Kidney (tissue), 22 donors: ENCODE results near the gene CHMP1B. TPM values are rescaled to one million over a fixed set of nuclear protein-coding genes. Genes with fewer than 3 reads are reported as not detected.

ENCODE experiments used
- DNase-seq, 5 donors: peaks; one replicate each; pipeline ENCODE4 v3.0.0-alpha.2; 2013 to 2020
- FAIRE-seq: peaks from 2 replicates; lab custom pipeline; 2012; peaks lifted over from hg19 to GRCh38; lab: Jason Lieb, UNC
- H3K27ac ChIP-seq, 2 donors: one replicate each; pipeline ENCODE4 v1.7.0; 2013; ENCODE audit warnings: low read depth in 2 of 2, low read length in 2 of 2, inconsistent platforms in 1 of 2
- H3K27me3 ChIP-seq: one replicate; pipeline ENCODE4 v1.7.1; 2013; ENCODE audit warnings: low read length, inconsistent platforms; ENCODE audit not compliant: control insufficient read depth, insufficient read depth
- H3K36me3 ChIP-seq, 3 donors: one replicate each; pipeline versions ENCODE4 v1.7.0 to v1.7.1; 2013; ENCODE audit warnings: low read length in 3 of 3, control low read depth in 1 of 3, inconsistent platforms in 1 of 3; ENCODE audit not compliant: insufficient read depth in 3 of 3, control insufficient read depth in 2 of 3
- H3K4me1 ChIP-seq, 3 donors: one replicate each; pipeline versions ENCODE4 v1.7.0 to v1.7.1; 2013; ENCODE audit warnings: low read length in 3 of 3, inconsistent platforms in 1 of 3, low read depth in 1 of 3; ENCODE audit not compliant: control insufficient read depth in 2 of 3, insufficient read depth in 2 of 3
- H3K4me3 ChIP-seq, 3 donors: one replicate each; pipeline versions ENCODE4 v1.7.0 to v1.8.1; 2013; ENCODE audit warnings: low read length in 3 of 3, control low read depth in 1 of 3, inconsistent platforms in 1 of 3
- H3K9ac ChIP-seq, 3 donors: one replicate each; pipeline versions ENCODE4 v1.7.0 to v1.7.1; 2013; ENCODE audit warnings: low read length in 3 of 3, control low read depth in 1 of 3, inconsistent platforms in 1 of 3
- H3K9me3 ChIP-seq, 3 donors: one replicate each; pipeline versions ENCODE4 v1.7.0 to v1.7.1; 2013; ENCODE audit warnings: low read length in 3 of 3, control low read depth in 1 of 3, inconsistent platforms in 1 of 3; ENCODE audit not compliant: control insufficient read depth in 2 of 3, insufficient read depth in 1 of 3
- CTCF ChIP-seq: IDR thresholded peaks from 3 replicates; pipeline ENCODE4 v1.5.1; 2012; ENCODE audit warnings: mild to moderate bottlenecking, moderate library complexity, borderline replicate concordance; ENCODE audit not compliant: insufficient read depth; ENCODE audit errors: extremely low read depth
- intact Hi-C: fragments of 100-400 bp; cut with DNase I; formaldehyde crosslinking; loops from one replicate; pipeline ENCODE4 v1.11.1; 2022
- long read RNA-seq, 10 donors: library from polyadenylated mRNA in 1 of 10; unstranded in 1 of 10; transcript quantifications; one replicate each; pipeline ENCODE4 v2.0.0 and lab custom pipeline, GENCODE V29; 2021 to 2026
- polyA plus RNA-seq: library from polyadenylated mRNA; stranded (reverse); fragments of 350-450 nt; fragmentation: Illumina TruSeq; extraction: RNeasy Lipid Tissue Mini Kit (QIAGEN cat#74804); gene quantifications from one replicate; pipeline ENCODE4 v1.2.3, GENCODE V29; 2014; ENCODE audit warnings: low read depth, low replicate concordance; ENCODE audit not compliant: insufficient read depth
- total RNA-seq: library from RNA; stranded (reverse); fragmentation: NEBNext Ultra II Directional; extraction: Animal tissue kit (Norgen Biotek cat#: 25700); gene quantifications from one replicate; pipeline ENCODE4 v1.2.1, GENCODE V29; 2021
- donor health status: control.
- donor health status: control.
- donor health status: control.
- donor health status: control.
- donor health status: control.
- donor health status: DM: yes; HTN: yes; CAD: no.
- donor health status: Normal renal cell carcinoma (clear cell type).

The CHMP1B gene
- 47.4 TPM for total RNA-seq
- 34.5 TPM for polyA plus RNA-seq
- long read RNA-seq, donor 1, transcript CHMP1B-201 (1 exons, 3,054 nt), result major isoform, 68 of 68 reads
- long read RNA-seq, donor 1, partial matches to known transcripts, result 0 of 68 reads
- long read RNA-seq, donor 1, other reads (novel, unspliced or antisense), result 0 of 68 reads
- long read RNA-seq, donor 2, transcript CHMP1B-201 (1 exons, 3,054 nt), result major isoform, 101 of 101 reads
- long read RNA-seq, donor 2, partial matches to known transcripts, result 0 of 101 reads
- long read RNA-seq, donor 2, other reads (novel, unspliced or antisense), result 0 of 101 reads
- long read RNA-seq, donor 3, transcript CHMP1B-201 (1 exons, 3,054 nt), result major isoform, 164 of 164 reads
- long read RNA-seq, donor 3, partial matches to known transcripts, result 0 of 164 reads
- long read RNA-seq, donor 3, other reads (novel, unspliced or antisense), result 0 of 164 reads
- long read RNA-seq, donor 4, transcript CHMP1B-201 (1 exons, 3,054 nt), result major isoform, 69 of 69 reads
- long read RNA-seq, donor 4, partial matches to known transcripts, result 0 of 69 reads
- long read RNA-seq, donor 4, other reads (novel, unspliced or antisense), result 0 of 69 reads
- long read RNA-seq, donor 5, partial matches to known transcripts, result 0 of 3 reads
- long read RNA-seq, donor 5, other reads (novel, unspliced or antisense), result 0 of 3 reads
- long read RNA-seq, donor 6, transcript CHMP1B-201 (1 exons, 3,054 nt), result major isoform, 130 of 130 reads
- long read RNA-seq, donor 6, partial matches to known transcripts, result 0 of 130 reads
- long read RNA-seq, donor 6, other reads (novel, unspliced or antisense), result 0 of 130 reads
- long read RNA-seq, donor 7, transcript CHMP1B-201 (1 exons, 3,054 nt), result major isoform, 38 of 38 reads
- long read RNA-seq, donor 7, partial matches to known transcripts, result 0 of 38 reads
- long read RNA-seq, donor 7, other reads (novel, unspliced or antisense), result 0 of 38 reads
- long read RNA-seq, donor 8, transcript CHMP1B-201 (1 exons, 3,054 nt), result major isoform, 71 of 71 reads
- long read RNA-seq, donor 8, partial matches to known transcripts, result 0 of 71 reads
- long read RNA-seq, donor 8, other reads (novel, unspliced or antisense), result 0 of 71 reads
- long read RNA-seq, donor 9, transcript CHMP1B-201 (1 exons, 3,054 nt), result major isoform, 26 of 26 reads
- long read RNA-seq, donor 9, partial matches to known transcripts, result 0 of 26 reads
- long read RNA-seq, donor 9, other reads (novel, unspliced or antisense), result 0 of 26 reads
- long read RNA-seq, donor 10, transcript CHMP1B-201 (1 exons, 3,054 nt), result major isoform, 141 of 142 reads
- long read RNA-seq, donor 10, partial matches to known transcripts, result 0 of 142 reads
- long read RNA-seq, donor 10, other reads (novel, unspliced or antisense), result 0 of 142 reads

- TF ChIP-seq CTCF, result no peak
- H3K9ac ChIP-seq, result peak within 1 kb of the TSS; percentile 97 to 99 (median 98)
- DNase-seq (peak; percentile 98 to 99 (median 99)), FAIRE-seq (no peak)
- H3K27me3 ChIP-seq, result no peaks in the 10 kb centered on the region
- peaks cover 5 to 9% (median 8%) of the 10 kb centered on the region in 3 donors for H3K4me1 ChIP-seq
- intact Hi-C loops, result no loop called here
- no peaks in the 10 kb centered on the region for H3K9me3 ChIP-seq
- no peaks in the 10 kb centered on the region for H3K36me3 ChIP-seq
- peak within 1 kb of the TSS; percentile 90 for H3K27ac ChIP-seq
- peak within 1 kb of the TSS; percentile 90 to 100 (median 100) for H3K4me3 ChIP-seq
These were observed at the start of gene CHMP1B for GRCh38 chr18:11851146-11851805. Gene CHMP1B, plus strand, starts transcription at chr18:11851413. Its CDS starts 99 bp downstream, at chr18:11851512.

- TF ChIP-seq CTCF, result no peak
- Histone ChIP-seq H3K36me3 (no peaks in the 10 kb centered on the region), H3K4me3 (no peak overlapping the region), H3K9ac (no peak overlapping the region), H3K4me1 (no peaks in the 10 kb centered on the region), H3K27me3 (no peaks in the 10 kb centered on the region), H3K27ac (no peak overlapping the region), H3K9me3 (no peaks in the 10 kb centered on the region)
- intact Hi-C loops, result no loop called here
- FAIRE-seq (no peak), DNase-seq (no peak)
These were observed 49.6 kb upstream of the CHMP1B start for GRCh38 chr18:11801573-11801972.

- Histone ChIP-seq H3K9me3 (no peaks in the 10 kb centered on the region), H3K9ac (no peak overlapping the region), H3K4me3 (no peak overlapping the region), H3K27ac (no peak overlapping the region), H3K36me3 (no peaks in the 10 kb centered on the region), H3K4me1 (no peaks in the 10 kb centered on the region), H3K27me3 (no peaks in the 10 kb centered on the region)
- no peak for FAIRE-seq
- no peak for TF ChIP-seq CTCF
- no peak for DNase-seq
- intact Hi-C loops, result no loop called here
These were observed 49.1 kb upstream of the CHMP1B start for GRCh38 chr18:11802158-11802557.
